Raji (cell line): Measurements from ENCODE around the gene ZHX3.
A peak's percentile ranks its signal among the peaks of the same experiment; 100 is the strongest.

Experiments used
- POLR2A ChIP-seq: IDR thresholded peaks from 2 replicates; pipeline ENCODE4 v1.6.1; 2011; ENCODE audit warnings: low read depth, low read length, control low read depth; ENCODE audit not compliant: insufficient read depth

ZHX3 gene

DNA sequence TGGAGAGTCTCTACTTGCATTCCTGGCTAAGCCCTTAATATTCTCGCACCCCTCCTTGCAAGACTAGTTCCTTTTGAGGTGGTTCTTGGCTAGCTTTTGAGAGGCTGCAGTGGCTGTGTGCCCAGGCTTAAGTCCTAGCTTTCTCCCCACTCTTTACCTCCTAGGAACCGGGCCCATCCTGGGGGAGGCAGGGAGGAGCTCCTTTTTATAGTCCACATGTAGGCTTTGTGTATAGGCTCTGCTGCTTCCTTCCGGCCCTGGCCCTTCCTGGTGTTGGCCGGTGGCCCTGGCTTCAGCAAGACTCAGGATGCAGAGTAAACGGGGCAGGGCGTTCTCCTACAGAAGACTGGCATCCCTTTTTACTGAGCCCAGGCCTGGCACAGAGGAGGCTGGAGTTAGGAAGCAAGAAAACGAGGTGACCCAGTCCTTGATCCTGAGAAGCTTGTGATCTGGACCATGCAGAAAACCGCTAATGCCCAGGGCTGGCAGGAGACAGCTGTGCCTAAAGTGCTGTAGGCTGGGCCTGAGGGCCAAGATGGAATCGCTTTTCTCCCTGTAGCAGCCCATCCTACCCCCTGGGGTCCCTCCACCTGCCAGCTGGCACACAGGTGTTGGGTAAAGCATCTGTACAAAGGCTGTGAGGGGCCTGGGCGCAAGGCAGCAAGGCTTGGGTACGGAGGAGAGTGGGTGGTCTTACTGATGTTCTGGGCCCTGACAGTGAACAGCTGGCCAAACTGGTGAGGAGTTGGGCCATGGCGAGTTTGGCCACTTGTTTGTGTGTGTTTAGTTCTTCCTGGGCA lies 171.5 kb downstream of the ZHX3 start:
- no peak for TF ChIP-seq POLR2A

DNA sequence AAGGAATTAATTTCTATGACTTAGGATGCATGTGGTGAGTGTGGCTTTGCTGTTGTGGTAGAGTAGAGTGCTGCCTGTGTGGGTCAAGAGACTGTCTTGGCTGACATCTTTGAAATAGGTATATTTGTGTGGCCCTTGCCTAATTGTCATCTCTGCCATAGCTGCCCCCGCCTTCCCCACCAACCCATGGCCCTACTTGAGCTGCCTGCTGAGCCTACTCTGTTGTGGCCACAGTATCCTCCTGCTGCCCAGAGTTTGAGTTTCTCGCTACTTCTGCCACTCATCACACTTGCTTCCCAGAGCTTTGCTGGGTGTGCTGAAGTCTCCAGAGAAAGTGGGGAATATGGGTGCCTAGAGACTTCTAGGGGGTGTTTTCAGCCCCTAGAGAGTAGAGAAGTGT lies 172.2 kb downstream of the ZHX3 start:
- TF ChIP-seq POLR2A = no peak

DNA sequence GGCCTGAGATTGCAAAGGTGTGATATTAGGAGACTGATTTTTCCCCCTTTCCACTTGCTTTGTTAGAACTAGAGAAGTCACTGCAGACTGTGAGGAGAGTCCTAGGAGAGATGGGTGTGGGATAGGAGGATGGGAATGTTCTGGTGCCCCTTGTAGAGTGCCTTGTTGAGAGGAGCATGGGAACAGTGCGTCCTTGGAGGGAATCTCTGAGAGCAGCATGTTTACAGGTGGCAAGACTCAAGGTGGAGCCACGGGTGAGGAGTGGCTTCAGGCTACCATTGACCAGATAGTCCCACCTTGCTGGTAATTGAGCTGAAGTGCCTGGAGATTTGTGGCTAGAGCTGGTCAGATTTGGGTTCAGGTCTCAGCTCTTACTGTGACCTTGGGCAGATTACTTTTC lies 174.2 kb downstream of the ZHX3 start:
- no peak for TF ChIP-seq POLR2A

DNA sequence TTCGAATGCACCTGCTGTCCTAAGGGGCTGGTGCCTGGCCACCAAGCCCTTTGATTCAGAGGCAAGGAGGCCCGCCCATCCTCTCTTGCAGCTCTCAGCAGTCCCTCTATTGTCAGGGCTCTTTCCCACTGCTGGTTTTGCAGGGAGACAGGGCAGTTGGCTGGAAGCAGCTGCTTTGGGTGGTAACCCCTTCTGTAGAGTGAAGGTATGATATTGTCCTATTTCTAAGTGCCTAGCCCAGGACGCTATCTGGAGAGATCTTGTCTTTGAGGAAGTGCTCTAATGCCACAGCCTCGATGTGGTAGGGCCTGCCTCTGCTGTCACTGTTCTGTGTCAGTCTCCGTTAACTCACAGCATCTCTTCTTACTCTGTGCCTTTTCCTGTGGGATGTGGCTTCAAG lies 174.6 kb downstream of the ZHX3 start:
- no peak for TF ChIP-seq POLR2A

DNA sequence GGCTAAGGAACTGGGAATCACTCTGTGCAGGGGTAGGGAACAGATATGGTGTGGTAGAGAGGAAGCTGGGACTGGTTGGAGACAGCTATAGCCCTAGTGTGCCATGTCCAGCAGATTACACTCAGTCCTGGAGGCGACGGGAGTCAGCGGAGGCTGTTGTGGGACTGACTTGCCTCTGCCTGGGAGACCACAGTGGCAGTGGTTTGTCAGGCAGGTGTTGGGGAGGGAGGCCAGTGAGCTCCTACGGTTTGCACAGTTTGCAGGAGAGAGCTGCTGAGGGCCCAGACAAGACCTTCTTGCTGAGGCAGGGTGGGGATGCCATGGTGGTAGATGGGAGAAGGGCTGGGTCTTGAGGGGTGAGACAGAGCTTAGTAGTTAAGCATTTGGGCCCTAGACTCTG lies 175.3 kb downstream of the ZHX3 start:
- TF ChIP-seq POLR2A = no peak

DNA sequence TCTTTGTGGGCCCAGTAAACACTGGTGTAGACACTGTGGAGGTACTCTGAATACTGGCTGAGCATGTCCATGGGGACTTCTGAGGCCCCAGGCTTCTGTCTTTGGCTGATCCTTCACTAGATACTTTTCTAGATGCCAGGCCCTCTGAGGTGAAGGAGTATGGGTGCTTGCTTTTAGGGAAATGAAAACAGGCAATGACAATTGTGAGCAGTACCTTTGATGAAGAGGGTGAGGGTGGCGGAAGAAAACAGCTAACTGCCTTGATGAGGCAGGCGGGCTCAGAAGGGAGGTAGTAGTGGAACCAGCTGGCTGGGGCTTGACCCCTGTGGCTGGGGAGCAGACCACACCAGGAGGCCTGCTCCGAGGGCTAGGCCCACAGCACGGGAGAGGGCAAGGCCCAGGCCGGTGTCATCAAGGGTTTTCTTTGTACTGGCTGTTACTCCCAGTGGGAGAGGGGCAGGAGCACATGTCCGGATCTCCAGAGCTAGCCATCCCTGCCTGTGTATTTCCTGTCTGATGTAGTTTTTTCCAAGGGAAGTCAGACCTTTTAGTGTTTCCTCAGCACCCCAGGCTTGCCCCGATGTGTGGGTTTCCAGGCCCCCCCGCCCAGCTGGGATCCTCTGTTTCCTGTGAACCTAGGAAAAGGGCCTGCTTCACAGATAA lies 176.2 kb downstream of the ZHX3 start:
- no peak for TF ChIP-seq POLR2A

DNA sequence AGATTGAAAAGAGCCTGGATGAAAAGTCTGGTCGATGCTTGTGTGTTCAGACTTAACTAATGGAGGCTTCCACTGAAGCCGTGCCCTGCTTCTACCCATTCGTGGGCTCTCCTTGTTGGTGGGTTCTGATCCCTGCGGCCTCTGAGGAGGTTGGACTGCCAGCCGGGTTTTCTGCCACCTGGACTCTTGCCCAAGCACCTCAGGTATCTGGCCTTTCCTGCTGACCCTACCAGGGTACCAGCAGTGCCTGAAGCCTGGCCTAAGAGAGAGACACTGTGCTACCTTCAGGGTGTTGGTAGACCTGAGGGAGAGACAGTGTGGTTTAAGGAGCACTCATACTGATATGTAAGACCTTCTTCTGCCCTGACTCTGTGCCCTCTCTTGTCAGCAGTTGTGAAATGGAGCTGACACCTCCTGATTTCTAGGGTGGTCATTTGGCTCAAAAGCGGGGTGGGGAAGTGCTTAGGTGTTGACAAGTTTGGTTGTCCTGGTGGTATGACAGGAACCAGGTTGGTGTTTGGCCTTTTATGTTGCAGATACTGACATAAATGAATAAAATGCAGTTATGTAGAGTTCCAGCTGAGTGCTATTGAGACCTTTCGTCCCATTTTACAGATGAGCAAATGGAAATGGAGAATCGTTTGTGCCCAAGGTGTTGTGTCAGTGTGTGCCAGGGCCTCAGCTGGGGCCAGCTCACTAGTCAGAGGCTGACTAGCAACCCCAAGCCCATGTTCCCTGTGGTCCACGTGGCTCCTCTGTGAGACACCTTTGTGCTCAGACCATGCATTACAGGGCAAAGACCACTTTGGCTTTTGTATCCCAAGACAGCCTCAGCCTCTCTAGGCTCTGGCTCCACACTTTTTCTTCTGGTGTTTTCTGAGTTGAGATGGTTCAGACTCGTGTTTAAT lies 177.1 kb downstream of the ZHX3 start:
- no peak for TF ChIP-seq POLR2A

DNA sequence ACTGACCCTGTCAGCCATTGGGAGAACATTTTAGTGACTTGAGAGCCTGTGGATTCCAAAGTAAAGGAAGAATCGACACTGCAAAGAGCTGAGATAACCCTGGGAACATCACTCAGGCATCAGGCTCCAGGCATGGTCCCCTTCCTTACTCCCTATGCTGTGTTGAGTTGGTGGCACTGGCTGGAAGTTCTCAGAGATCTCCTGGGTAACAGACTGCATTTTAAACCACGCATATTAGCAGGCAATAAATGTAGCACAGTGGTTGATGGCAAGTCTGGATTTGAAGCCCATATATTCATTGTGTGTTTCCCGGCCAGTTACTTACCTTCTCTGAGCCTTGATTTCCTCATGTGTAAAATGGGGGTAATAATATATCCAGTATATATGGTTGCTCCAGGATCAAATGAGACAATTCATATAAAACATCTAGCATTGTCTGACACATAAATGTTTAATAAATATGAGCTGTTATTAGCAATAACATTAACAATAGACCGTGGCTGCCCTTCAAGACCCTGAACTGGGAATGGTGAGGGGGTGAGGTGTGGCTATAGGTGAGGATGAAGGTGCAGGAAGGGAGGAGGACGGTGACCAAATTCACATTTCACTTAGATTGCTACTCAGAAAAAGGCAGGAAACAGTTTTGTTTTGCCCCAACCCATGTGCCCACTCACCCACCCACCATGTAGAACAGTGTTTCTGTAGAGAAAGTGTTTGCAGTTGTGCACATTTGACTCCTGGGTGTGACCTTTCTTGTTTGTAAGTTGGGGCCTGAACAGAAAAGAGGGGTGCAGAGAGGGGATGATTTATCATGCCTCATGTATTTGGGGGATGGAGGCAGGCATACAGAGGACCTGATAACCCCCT lies 178.1 kb downstream of the ZHX3 start:
- no peak for TF ChIP-seq POLR2A

DNA sequence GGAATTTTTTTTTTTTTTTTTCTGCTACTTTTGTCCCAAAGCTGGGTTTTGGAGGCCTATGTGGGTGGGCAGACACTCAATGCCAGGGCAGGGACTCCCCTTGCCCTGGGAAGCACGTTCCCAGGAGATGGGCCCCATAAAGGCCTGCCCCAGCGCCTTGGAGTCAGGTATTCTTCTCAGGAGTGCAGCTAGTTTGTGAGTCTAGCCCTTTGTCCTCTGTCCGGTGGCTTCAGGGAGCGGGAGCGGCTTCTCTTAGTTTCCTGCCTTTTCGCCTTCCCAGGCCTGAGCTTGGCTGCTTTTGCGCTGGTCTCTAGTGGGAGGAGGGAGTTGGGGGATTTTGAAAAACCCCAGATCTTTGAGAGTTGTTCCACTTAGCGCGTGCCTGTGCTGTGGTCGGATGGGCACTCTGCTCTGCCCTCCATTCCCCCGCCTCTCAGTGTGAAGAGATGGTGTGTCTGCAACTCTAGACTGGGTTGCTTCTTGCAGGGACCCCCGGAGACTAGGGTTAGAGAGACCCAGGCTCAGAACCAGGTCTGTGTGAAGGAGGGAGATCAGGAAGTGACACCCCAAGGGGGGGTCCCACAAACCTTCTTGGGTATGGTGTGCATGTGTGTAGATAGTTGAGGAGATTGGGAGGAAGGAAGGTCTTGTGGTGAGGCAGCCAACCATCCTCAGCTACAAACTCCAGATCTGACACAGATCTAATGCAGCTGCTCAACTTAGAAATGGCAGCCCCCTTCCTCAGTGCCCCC lies 178.9 kb downstream of the ZHX3 start:
- no peak for TF ChIP-seq POLR2A

DNA sequence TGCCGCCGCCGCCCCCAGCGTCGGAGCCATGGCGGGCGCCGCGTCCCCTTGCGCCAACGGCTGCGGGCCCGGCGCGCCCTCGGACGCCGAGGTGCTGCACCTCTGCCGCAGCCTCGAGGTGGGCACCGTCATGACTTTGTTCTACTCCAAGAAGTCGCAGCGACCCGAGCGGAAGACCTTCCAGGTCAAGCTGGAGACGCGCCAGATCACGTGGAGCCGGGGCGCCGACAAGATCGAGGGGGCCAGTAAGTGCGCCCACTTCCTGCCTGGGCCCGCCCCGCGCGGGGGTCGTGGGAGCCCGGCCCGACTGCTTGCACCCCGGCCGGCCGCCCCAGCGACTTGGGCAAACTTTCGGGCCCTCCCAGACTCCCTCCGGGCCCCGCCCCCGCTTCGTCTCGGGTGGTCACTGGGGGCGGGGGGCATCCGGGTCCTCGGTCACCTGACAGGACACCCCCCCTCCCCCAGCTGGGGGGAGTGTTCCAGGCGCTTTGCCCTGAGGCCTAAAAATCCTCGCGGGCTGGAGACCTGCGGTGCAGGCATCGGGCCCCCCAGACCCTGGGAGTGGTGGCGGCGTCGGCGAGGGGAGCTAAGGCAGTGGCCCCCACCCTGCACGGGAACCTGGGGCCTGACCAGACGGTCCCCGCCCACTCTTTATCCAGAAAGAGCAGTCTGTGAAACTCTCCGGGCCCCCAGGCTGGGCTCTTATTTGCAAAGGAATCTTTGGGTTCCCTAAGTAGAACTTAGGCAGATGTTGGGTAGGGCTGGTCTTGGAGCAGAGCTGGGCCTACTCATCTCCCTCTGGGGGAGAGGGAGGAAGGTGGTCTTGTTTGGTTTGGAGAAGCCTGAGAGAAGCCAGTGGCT lies 179.7 kb downstream of the ZHX3 start:
- peak; percentile 37; the same call in 1 of the 2 replicates for TF ChIP-seq POLR2A

DNA sequence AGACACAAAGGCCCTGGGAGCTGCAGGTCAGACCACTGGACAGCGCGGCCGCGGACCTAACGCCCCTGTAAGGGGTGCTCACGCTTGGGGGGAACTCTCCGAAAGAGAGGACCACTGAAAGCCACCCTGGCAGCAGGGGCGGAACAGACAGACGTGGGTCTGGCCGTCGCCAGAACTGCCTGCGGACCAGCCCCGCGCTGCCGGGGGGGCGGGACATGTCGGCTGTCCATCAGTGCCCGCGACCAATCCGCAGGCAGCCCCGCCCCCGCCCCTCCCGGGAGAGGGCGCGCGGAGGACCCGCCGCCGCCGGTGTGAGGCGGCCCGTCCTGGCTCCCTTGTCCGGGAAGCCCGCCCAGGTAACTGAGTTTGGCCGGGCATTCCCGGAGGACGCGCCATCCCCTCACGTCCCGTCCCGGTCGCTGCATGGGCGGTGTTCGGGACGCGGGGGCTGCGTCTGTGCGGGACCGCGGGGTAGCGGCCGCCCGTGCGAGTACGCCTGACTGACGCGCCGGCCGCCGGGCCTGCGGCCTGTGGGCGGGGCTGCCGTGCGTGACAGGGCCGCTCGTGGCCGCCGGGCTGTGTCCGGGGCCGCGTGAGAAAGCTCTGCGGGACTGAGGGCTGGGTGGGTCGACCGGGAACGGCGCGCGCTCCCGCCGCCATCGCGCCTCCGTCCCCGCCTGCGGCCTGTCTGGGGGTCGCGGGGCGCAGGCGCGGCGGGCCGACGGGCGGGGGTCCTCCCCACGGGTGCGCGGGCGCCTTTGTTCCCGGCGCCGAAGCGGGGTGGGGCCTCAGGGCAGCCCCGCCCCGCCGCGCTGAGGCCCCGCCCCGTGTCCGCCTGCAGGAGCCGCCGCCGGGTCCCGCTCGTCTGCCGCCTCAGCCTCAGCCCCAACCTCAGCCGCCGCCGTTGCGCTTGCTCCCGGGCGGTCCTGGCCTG lies 180.6 kb downstream of the ZHX3 start, which contains the start of gene PLCG1:
TSS of gene PLCG1 (plus strand) at position 864 of the 934 bp plus-strand sequence. CDS start 99 bp downstream, outside the sequence.
- TF ChIP-seq POLR2A = peak; percentile 69
